Right lobe of liver (tissue), 4 donors: ENCODE measurements around the gene CDH23.

Experiments
- CTCF ChIP-seq, 4 donors: fragments of 200-600 bp in 3 of 4; fragments of 450-650 bp in 1 of 4; IDR thresholded peaks; one replicate each; pipeline versions ENCODE4 v1.5.1 to v1.8.0; 2016 to 2022; ENCODE audit warnings: antibody characterized with exemption in 4 of 4, mild to moderate bottlenecking in 2 of 4
- POLR2A ChIP-seq: fragments of 450-650 bp; IDR thresholded peaks from one replicate; pipeline ENCODE4 v1.6.1; 2017; ENCODE audit warnings: antibody characterized with exemption, mild to moderate bottlenecking
- donor health status: DM: no; HTN: no; CAD: no.
- donor health status: DM: no; HTN: no; CAD: no.
- donor health status: DM: no; HTN: yes; CAD: no.

GRCh38 chr10:71725998-71726579, 329.4 kb downstream of the CDH23 start:
- TF ChIP-seq CTCF (IDR thresholded peaks at IDR 0.05): no peak
- no peak for TF ChIP-seq POLR2A
